OCI-LY7 (cell line): ENCODE results near the gene CALD1.

Experiments
- EZH2phosphoT487 ChIP-seq: fragments of 200-600 bp; sonication (generic); IDR thresholded peaks from 2 replicates; pipeline ENCODE4 v1.6.1; 2018; ENCODE audit warnings: low read depth, borderline replicate concordance, mild to moderate bottlenecking, mixed run types, antibody characterized with exemption, low read length, moderate library complexity, mixed read lengths
- TF ChIP-seq, protein P1 (sequence below): fragments of 200-600 bp; sonication (generic); conservative IDR thresholded peaks from 2 replicates; pipeline ENCODE4 v1.5.1; 2014; ENCODE audit warnings: mild to moderate bottlenecking, antibody characterized with exemption, low read length, moderate library complexity, mixed read lengths

DNA sequence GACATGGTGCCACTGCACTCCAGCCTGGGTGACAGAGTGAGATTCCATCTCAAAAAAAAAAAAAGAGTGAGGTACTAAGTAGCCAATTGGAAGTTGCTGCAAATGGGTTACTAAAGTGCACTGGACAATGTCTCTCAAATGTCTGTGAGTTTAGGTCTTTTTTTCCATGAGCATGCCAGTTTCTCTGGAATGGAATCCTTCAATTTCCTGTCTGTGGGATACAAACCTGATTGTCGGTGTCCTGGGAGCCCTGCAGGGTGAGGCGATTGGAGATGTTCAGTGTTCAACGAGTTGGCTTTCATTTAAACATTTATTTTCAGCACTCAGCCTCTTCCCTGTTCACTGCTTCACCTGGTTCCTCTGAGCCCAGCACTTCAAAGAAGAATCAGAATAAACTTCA is 5.3 kb upstream of the CALD1 start:
- TF ChIP-seq, protein P1, sequence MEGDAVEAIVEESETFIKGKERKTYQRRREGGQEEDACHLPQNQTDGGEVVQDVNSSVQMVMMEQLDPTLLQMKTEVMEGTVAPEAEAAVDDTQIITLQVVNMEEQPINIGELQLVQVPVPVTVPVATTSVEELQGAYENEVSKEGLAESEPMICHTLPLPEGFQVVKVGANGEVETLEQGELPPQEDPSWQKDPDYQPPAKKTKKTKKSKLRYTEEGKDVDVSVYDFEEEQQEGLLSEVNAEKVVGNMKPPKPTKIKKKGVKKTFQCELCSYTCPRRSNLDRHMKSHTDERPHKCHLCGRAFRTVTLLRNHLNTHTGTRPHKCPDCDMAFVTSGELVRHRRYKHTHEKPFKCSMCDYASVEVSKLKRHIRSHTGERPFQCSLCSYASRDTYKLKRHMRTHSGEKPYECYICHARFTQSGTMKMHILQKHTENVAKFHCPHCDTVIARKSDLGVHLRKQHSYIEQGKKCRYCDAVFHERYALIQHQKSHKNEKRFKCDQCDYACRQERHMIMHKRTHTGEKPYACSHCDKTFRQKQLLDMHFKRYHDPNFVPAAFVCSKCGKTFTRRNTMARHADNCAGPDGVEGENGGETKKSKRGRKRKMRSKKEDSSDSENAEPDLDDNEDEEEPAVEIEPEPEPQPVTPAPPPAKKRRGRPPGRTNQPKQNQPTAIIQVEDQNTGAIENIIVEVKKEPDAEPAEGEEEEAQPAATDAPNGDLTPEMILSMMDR, result no peak
- no peak for TF ChIP-seq EZH2phosphoT487
